ENCODE data around the gene TRIM40.
"Not testable (repeated sequence)": the region's sequence is repeated elsewhere in the genome, so short reads cannot be mapped to it uniquely, and the experiment has no call there.

- not testable (repeated sequence) for TF ChIP-seq EZH2phosphoT487 (IDR thresholded peaks at IDR 0.05; ENCODE audit: low read depth, severe bottlenecking, unreplicated experiment); CTCF (IDR thresholded peaks at IDR 0.05; ENCODE audit: poor library complexity); EZH2 (IDR thresholded peaks at IDR 0.05; ENCODE audit: borderline replicate concordance)
Measured at GRCh38 chr6:30165238-30165637, 29.3 kb downstream of the TRIM40 start.
